Measurements from ENCODE around the gene DIDO1. TPM values are rescaled to one million over a fixed set of nuclear protein-coding genes. Genes with fewer than 3 reads are reported as not detected.

Gene DIDO1
- total RNA-seq, 3 donors from 2014 or later: 44.9 to 49.9 (median 47.4) TPM

GRCh38 chr20:62957136-62958117 lies 31.1 kb upstream of the DIDO1 start:
- H3K4me1 Mint-ChIP-seq (ENCODE audit: low read depth): peaks cover 24% of the 10 kb centered on the region
- H3K36me3 Mint-ChIP-seq (ENCODE audit: insufficient read depth): no peaks in the 10 kb centered on the region
- no peaks in the 10 kb centered on the region for H3K9me3 Mint-ChIP-seq
- ATAC-seq: no peak
- DNase-seq: no peak
- H3K4me3 Mint-ChIP-seq: no peak overlapping the region
- H3K27me3 Mint-ChIP-seq (ENCODE audit: low read depth): no peaks in the 10 kb centered on the region

- Mint-ChIP-seq H3K4me3 (no peak overlapping the region), H3K9me3 (no peaks in the 10 kb centered on the region), H3K36me3 (ENCODE audit: insufficient read depth) (no peaks in the 10 kb centered on the region), H3K4me1 (ENCODE audit: low read depth) (peaks cover 30% of the 10 kb centered on the region), H3K27me3 (ENCODE audit: low read depth) (no peaks in the 10 kb centered on the region)
- ATAC-seq: no peak
- no peak for DNase-seq
These were observed 30.3 kb upstream of the DIDO1 start for GRCh38 chr20:62956387-62957135.

DNA sequence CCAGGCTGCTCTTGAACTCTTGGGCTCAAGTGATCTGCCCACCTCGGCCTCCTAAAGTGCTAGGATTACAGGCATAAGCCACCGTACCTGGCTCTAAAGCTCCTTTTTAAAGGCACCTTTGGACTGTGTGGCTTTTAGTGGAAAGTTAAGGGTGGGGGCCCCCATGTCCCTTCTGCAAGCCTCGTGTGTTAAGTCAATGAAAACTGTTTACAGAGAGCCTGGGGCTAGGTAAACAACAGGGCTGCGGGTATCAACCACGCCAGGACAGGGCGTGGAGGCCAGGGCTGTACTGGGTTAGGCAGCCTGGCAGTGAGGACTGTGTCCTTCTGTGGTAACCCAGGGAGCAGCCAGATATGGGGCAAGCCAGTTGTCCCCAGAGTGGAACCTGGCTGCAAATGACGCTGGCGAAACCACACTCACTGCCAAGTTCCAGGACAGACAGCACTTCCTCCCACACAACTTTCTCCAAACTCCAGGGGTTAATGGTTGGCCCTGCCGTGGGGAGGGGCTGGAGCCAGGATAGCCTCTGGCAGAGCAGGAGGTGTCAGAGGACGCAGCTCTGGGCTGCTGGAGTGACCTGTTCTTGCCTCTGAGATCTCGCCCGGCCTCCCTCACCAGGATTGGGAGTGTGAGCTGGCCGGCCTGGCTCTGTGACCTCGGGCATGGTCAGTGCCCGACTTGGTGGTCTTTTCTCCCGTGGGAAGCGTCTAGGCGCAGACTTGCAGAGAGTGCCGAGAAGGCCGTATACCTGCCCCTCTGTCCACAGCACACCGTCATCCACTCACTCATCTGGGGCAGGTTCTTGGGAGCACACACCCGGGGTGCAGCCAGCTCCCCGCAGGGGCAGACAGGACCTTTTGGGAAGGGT lies 29.4 kb upstream of the DIDO1 start:
- Mint-ChIP-seq H3K36me3 (ENCODE audit: insufficient read depth) (no peaks in the 10 kb centered on the region), H3K27me3 (ENCODE audit: low read depth) (no peaks in the 10 kb centered on the region), H3K9me3 (no peaks in the 10 kb centered on the region), H3K4me1 (ENCODE audit: low read depth) (peaks cover 30% of the 10 kb centered on the region), H3K4me3 (no peak overlapping the region)
- DNase-seq (no peak), ATAC-seq (no peak)

DNA sequence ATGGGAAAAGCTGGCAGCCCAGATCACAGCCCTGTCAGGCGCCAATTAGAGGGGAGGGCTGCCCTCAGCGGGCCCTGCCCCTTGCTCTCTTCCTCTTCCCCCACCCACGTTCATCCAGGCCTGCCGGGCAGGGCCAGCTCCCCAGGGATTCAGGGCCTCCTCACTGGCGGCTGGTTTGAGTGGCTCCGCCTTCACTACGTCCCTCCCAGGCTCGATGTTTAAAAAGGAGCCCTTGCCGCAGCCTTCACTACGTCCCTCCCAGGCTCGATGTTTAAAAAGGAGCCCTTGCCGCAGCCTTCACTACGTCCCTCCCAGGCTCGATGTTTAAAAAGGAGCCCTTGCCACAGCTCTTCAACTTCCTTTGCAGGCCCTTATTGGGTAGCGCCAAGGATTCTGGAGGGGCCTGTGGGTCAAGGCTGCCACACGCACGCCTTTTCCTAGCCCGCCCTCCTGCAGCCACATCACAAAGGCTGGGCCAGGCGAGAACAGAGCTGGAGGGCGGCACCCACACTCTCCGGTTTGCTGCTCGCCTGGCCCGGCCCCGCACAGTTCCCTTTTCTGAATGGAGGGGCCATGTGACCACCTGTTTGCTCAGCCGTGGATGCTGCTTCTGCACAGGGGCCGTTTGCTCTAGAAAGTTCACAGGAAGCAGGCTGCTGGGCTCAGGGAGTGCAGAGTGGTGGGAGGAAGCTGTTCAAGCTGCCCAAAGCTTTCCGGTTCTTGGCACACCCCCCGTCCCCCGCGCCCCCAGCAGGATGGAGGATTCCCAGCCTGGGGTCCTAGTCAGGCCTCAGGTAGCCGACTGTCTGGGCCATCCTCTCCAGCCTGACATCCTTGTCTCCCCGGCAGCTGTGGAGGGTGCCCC lies 27.8 kb upstream of the DIDO1 start:
- ATAC-seq (peak; percentile 74 to 78), DNase-seq (peak; percentile 29)
- peak overlapping the region; percentile 73 for H3K4me3 Mint-ChIP-seq
- peaks cover 10% of the 10 kb centered on the region for H3K36me3 Mint-ChIP-seq (ENCODE audit: insufficient read depth)
- peaks cover 25% of the 10 kb centered on the region for H3K4me1 Mint-ChIP-seq (ENCODE audit: low read depth)
- H3K9me3 Mint-ChIP-seq: no peaks in the 10 kb centered on the region
- H3K27me3 Mint-ChIP-seq (ENCODE audit: low read depth): no peaks in the 10 kb centered on the region

DNA sequence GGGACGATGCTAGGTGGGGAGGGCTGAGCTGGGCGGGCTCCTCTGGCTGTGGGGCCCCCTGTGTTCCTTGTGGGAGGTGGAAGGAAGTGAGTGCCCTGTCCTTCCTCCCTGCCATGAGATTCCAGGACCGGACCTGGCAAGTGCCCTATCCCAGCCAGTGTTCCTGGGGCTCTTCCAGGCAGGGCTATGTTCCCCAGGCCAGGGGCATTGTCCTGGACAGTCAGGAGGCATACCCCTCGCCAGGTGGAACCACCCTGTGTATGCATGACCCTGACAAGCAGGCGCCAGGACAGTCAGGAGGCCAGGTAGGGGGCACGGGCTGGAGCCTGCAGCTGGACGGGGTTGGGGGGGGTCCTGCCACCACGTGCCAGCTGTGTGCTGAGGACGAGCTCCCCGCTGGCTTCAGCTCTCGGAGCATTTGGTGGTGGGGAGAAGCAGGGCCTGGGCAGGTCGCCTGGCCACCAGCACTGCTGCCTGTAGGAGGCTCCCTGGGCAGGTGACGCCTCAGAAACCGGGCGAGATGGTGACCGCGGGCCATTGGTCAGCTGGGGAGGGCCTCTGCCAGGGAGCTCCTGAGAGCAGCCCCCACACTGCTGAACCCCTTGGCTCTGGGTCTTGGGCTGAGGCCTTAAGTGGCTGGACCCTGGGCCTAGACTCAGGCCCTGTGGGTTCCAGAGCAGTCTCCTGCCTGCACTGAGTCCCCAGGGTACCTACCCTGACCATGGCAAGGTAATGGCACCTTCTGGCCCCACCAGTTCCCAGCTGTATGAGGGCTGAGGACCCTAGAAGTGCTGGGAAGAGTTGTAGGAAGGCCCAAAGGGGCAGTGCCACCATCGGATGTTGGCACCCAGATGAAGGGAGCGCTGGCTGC lies 26.9 kb upstream of the DIDO1 start:
- H3K27me3 Mint-ChIP-seq (ENCODE audit: low read depth): no peaks in the 10 kb centered on the region
- H3K4me1 Mint-ChIP-seq (ENCODE audit: low read depth): peaks cover 25% of the 10 kb centered on the region
- peaks cover 18% of the 10 kb centered on the region for H3K36me3 Mint-ChIP-seq (ENCODE audit: insufficient read depth)
- ATAC-seq (peak in 1 of 2 donors; percentile 1), DNase-seq (no peak)
- no peaks in the 10 kb centered on the region for H3K9me3 Mint-ChIP-seq
- H3K4me3 Mint-ChIP-seq: peak overlapping the region; percentile 43

- peaks cover 25% of the 10 kb centered on the region for H3K4me1 Mint-ChIP-seq (ENCODE audit: low read depth)
- H3K27me3 Mint-ChIP-seq (ENCODE audit: low read depth): no peaks in the 10 kb centered on the region
- H3K9me3 Mint-ChIP-seq: no peaks in the 10 kb centered on the region
- no peak for DNase-seq
- H3K4me3 Mint-ChIP-seq: peak within 1 kb of the TSS; percentile 51
- H3K36me3 Mint-ChIP-seq (ENCODE audit: insufficient read depth): peaks cover 23% of the 10 kb centered on the region
- peak; percentile 58 to 61 for ATAC-seq
These were observed 26.2 kb upstream of the DIDO1 start, which contains the start of gene SLC17A9 for GRCh38 chr20:62952373-62952967. TSS of gene SLC17A9 (plus strand) at chr20:62952709. CDS start at chr20:62952831, 122 bp downstream.

GRCh38 chr20:62951896-62952372 lies 25.6 kb upstream of the DIDO1 start:
- Mint-ChIP-seq H3K4me1 (ENCODE audit: low read depth) (peaks cover 28% of the 10 kb centered on the region), H3K36me3 (ENCODE audit: insufficient read depth) (peaks cover 28% of the 10 kb centered on the region)
- no peak for ATAC-seq

GRCh38 chr20:62951143-62951895 lies 25.0 kb upstream of the DIDO1 start:
- H3K4me1 Mint-ChIP-seq (ENCODE audit: low read depth): peaks cover 28% of the 10 kb centered on the region
- DNase-seq (no peak), ATAC-seq (no peak)
- no peaks in the 10 kb centered on the region for H3K27me3 Mint-ChIP-seq (ENCODE audit: low read depth)
- no peaks in the 10 kb centered on the region for H3K9me3 Mint-ChIP-seq
- H3K4me3 Mint-ChIP-seq: no peak overlapping the region
- H3K36me3 Mint-ChIP-seq (ENCODE audit: insufficient read depth): peaks cover 28% of the 10 kb centered on the region

More at GRCh38 chr20:62951896-62952372, 25.6 kb upstream of the DIDO1 start:
- H3K9me3 Mint-ChIP-seq: no peaks in the 10 kb centered on the region
- no peak for DNase-seq
- peak overlapping the region; percentile 51 for H3K4me3 Mint-ChIP-seq
- H3K27me3 Mint-ChIP-seq (ENCODE audit: low read depth): no peaks in the 10 kb centered on the region

DNA sequence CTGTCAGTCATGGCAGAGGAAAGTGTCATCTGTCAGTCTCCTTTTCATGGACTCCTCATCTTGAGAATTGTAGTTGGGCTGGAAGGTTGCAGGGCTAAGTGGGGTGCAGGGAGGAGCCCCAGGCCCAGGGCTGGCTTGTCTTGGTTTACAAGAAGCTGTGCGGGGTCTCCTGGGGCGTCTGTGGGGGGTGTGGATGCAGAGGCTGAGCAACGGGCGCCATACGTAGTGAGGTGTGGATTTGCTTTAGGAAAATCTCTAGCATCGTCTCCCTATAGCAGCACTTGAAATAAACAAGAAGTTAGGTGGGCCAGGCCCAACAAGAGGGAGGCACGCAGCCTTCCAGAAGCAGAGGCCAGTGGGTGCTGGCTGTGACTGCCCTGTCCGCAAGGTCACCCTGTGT lies 24.4 kb upstream of the DIDO1 start:
- no peak for ATAC-seq
- Mint-ChIP-seq H3K4me1 (ENCODE audit: low read depth) (peaks cover 28% of the 10 kb centered on the region), H3K4me3 (no peak overlapping the region), H3K27me3 (ENCODE audit: low read depth) (no peaks in the 10 kb centered on the region), H3K36me3 (ENCODE audit: insufficient read depth) (peaks cover 28% of the 10 kb centered on the region), H3K9me3 (no peaks in the 10 kb centered on the region)
- no peak for DNase-seq

DNA sequence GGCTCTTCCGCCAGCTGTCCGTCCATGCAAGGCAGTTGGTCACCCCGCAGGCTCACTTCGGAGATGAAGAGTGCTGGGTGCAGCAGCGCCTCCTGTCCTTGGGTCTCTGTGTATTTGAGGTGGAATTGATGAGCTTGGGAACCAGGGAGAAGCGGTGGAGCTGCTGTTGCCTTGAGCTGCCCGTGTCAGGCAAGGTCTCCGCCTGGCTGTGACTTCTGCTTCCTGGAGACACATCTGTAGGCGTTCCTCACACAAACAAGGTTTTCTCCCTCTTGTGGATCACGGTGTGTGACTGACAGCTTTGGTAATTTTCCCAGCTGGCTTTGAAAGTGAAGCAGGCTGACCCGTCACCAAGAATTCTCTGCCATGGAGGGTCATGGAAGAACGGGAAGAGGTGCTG lies 23.7 kb upstream of the DIDO1 start:
- Mint-ChIP-seq H3K36me3 (ENCODE audit: insufficient read depth) (peaks cover 29% of the 10 kb centered on the region), H3K4me1 (ENCODE audit: low read depth) (peaks cover 28% of the 10 kb centered on the region), H3K27me3 (ENCODE audit: low read depth) (no peaks in the 10 kb centered on the region), H3K9me3 (no peaks in the 10 kb centered on the region), H3K4me3 (no peak overlapping the region)
- ATAC-seq (no peak), DNase-seq (no peak)

DNA sequence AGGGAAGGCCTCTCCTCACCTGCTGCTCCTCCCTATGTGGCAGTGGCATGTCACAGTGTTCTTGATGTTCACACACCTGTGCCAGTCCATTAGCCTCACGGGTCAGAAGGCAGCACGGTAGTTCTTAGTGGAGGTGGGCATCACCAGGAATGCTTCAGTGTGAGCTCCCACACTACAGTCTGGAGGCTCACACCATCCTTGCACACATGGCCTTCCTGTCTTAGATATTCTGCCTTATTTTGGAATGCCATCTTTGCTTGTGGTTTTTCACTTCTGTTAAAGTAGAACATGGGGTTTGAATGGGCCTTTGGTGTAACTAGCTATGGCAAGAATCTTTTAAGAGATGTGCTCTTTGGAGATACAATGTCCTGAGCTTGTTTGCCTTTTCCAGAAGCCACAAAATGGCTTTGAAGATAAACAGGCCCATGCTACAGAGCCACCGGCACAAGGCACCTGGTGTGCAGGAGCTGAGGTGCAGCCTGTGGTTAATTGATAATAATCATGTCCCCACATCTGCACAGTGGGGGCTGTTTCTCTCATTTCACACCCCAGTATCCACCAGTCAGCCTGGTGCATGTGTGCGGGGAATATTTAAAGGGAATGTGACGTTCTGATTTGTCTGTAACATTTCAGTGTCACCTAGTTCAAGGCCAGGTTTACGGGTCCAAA lies 23.0 kb upstream of the DIDO1 start:
- no peaks in the 10 kb centered on the region for H3K9me3 Mint-ChIP-seq
- no peak for DNase-seq
- H3K4me1 Mint-ChIP-seq (ENCODE audit: low read depth): peaks cover 24% of the 10 kb centered on the region
- no peak for ATAC-seq
- H3K36me3 Mint-ChIP-seq (ENCODE audit: insufficient read depth): peaks cover 36% of the 10 kb centered on the region
- no peaks in the 10 kb centered on the region for H3K27me3 Mint-ChIP-seq (ENCODE audit: low read depth)
- H3K4me3 Mint-ChIP-seq: no peak overlapping the region

Measured in activated T-cell treated with anti-CD3 and anti-CD28 coated beads, Interleukin-2, amount 50 U/mL, for 4 hours (primary cell).